Prostate gland (tissue), 2 donors: Measurements from ENCODE around the gene SEC24D.

Experiments
- POLR2AphosphoS5 ChIP-seq: sonication (generic); formaldehyde crosslinking; IDR thresholded peaks from one replicate; pipeline ENCODE4 v1.6.1; 2017; ENCODE audit warnings: antibody characterized with exemption
- TF ChIP-seq, protein P1 (sequence below), 4 experiments: fragments of 200-600 bp in 2 of 4; fragments of 450-650 bp in 2 of 4; sonication (generic) in 2 of 4; IDR thresholded peaks; 1 replicate in 3 of 4; 2 replicates in 1 of 4; pipeline ENCODE4 v1.5.1; 2016 to 2019; ENCODE audit warnings: antibody characterized with exemption in 4 of 4, mild to moderate bottlenecking in 2 of 4, moderate library complexity in 2 of 4

DNA sequence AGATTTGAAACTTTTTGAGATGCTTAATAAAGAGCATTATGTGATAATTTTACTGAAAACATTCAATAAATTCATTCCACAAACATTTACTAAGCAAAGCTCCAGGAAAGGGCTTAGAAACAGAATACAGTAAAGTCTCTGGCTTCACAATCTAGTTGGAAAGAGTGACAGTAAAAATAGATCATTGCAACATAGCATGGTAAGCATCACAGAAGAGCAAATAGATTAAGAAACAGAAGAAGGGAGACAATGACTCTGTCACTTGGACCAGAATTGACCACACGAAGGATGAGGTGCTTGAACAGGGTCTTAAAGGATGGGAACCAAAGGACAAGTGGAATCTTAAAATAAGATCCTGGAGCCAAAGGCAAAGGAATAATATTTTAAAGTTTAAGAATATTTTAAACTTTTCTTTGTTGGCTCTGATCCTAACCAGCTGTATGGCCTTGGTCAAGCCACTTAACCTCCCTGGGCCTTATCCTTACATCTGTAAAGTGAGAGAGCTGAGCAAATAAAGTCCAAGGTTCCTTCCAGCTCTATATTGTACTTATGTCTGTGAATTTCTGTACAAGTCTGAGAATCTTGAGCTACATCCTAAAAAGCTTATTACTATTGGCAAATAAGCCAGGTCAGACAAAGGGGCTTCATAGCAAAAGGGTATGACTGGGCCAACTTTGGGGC lies 33.9 kb downstream of the SEC24D start:
- TF ChIP-seq, protein P1, sequence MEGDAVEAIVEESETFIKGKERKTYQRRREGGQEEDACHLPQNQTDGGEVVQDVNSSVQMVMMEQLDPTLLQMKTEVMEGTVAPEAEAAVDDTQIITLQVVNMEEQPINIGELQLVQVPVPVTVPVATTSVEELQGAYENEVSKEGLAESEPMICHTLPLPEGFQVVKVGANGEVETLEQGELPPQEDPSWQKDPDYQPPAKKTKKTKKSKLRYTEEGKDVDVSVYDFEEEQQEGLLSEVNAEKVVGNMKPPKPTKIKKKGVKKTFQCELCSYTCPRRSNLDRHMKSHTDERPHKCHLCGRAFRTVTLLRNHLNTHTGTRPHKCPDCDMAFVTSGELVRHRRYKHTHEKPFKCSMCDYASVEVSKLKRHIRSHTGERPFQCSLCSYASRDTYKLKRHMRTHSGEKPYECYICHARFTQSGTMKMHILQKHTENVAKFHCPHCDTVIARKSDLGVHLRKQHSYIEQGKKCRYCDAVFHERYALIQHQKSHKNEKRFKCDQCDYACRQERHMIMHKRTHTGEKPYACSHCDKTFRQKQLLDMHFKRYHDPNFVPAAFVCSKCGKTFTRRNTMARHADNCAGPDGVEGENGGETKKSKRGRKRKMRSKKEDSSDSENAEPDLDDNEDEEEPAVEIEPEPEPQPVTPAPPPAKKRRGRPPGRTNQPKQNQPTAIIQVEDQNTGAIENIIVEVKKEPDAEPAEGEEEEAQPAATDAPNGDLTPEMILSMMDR (IDR thresholded peaks at IDR 0.05) = no peak
- TF ChIP-seq POLR2AphosphoS5 = no peak
